A549 (cell line): ENCODE measurements around the gene RAB3GAP2. TPM values are rescaled to one million over a fixed set of nuclear protein-coding genes. Genes with fewer than 3 reads are reported as not detected.

Experiments
- ATAC-seq, 2 experiments: fragments of 200-7000 bp in 1 of 2; fragments of >200 bp in 1 of 2; cut with Nextera tagmentation in 1 of 2; cut with Tn5 transposase in 1 of 2; 3 replicates each; pipeline versions ENCODE4 v1.8.0 to v1.9.1; 2018 to 2020; ENCODE audit warnings: mild to moderate bottlenecking in 1 of 2, moderate library complexity in 1 of 2
- CTCF ChIA-PET: fragments of 300-600 bp; sonication (Branson Sonifier 250); formaldehyde crosslinking; extraction: SDS; loops from one replicate; lab custom pipeline; 2021; ENCODE audit warnings: antibody characterized with exemption, inconsistent platforms; lab: Yijun Ruan, JAX
- POLR2A ChIA-PET: fragments of 350-600 bp; formaldehyde crosslinking; extraction: SDS; loops from one replicate; lab custom pipeline; 2021; ENCODE audit warnings: antibody characterized with exemption, inconsistent platforms; lab: Yijun Ruan, JAX
- DNase-seq, 2 experiments: peaks; one replicate each; pipeline versions ENCODE4 v3.0.0 to v3.0.0-alpha.2; 2011 to 2016; ENCODE audit warnings: low read depth in 1 of 2, low spot score in 1 of 2
- FAIRE-seq: peaks from 2 replicates; lab custom pipeline; 2011; peaks lifted over from hg19 to GRCh38; lab: Jason Lieb, UNC
- H3K27ac ChIP-seq, 2 experiments: fragments of >200 bp; sonication (Bioruptor Twin); formaldehyde crosslinking; 3 replicates each; pipeline ENCODE4 v1.5.1; 2016 to 2017
- H3K4me1 ChIP-seq: fragments of >200 bp; sonication (Bioruptor Twin); formaldehyde crosslinking; 3 replicates; pipeline ENCODE4 v1.6.1; 2016
- H3K4me2 ChIP-seq: fragments of >200 bp; sonication (Bioruptor Twin); formaldehyde crosslinking; 3 replicates; pipeline ENCODE4 v1.6.1; 2016
- H3K4me3 ChIP-seq: fragments of >200 bp; sonication (Bioruptor Twin); formaldehyde crosslinking; 3 replicates; pipeline ENCODE4 v1.5.1; 2016
- H3K9me3 ChIP-seq: fragments of >200 bp; sonication (Bioruptor Twin); formaldehyde crosslinking; 3 replicates; pipeline ENCODE4 v1.6.1; 2016
- BHLHE40 ChIP-seq: IDR thresholded peaks from 2 replicates; pipeline ENCODE4 v1.6.1; 2012; ENCODE audit warnings: low read depth, low read length, inconsistent platforms
- CBX8 ChIP-seq: fragments of 200-600 bp; sonication (generic); IDR thresholded peaks from 2 replicates; pipeline ENCODE4 v1.6.1; 2016
- CEBPB ChIP-seq, 2 experiments: fragments of >200 bp in 1 of 2; sonication (Bioruptor Twin) in 1 of 2; formaldehyde crosslinking in 1 of 2; IDR thresholded peaks; 2 replicates each; pipeline ENCODE4 v1.6.1; 2012 to 2016
- ELK1 ChIP-seq: fragments of 150-350 bp; IDR thresholded peaks from 2 replicates; pipeline ENCODE4 v1.6.1; 2014; ENCODE audit warnings: low read depth, mild to moderate bottlenecking, low read length
- EP300 ChIP-seq, 2 experiments: fragments of >200 bp; sonication (Bioruptor Twin); formaldehyde crosslinking; IDR thresholded peaks; 2 replicates in 1 of 2; 3 replicates in 1 of 2; pipeline ENCODE4 v1.6.1; 2016 to 2017
- FOSB ChIP-seq: fragments of 250-450 bp; sonication (Bioruptor Pico); IDR thresholded peaks from 2 replicates; pipeline ENCODE4 v1.5.0; 2020; ENCODE audit warnings: mild to moderate bottlenecking, moderate library complexity
- FOSL2 ChIP-seq, 2 experiments: fragments of 450-650 bp in 1 of 2; fragments of >200 bp in 1 of 2; sonication (Bioruptor Twin) in 1 of 2; formaldehyde crosslinking; IDR thresholded peaks; 2 replicates each; pipeline versions ENCODE4 v1.5.0 to v1.6.1; 2016 to 2020; ENCODE audit warnings: mild to moderate bottlenecking in 1 of 2, moderate library complexity in 1 of 2
- FOXS1 ChIP-seq: fragments of 250-450 bp; sonication (Bioruptor Pico); IDR thresholded peaks from 2 replicates; pipeline ENCODE4 v1.5.0; 2020; ENCODE audit warnings: mild to moderate bottlenecking, moderate library complexity
- GATA3 ChIP-seq: IDR thresholded peaks from 2 replicates; pipeline ENCODE4 v1.6.1; 2012; ENCODE audit warnings: borderline replicate concordance
- HDAC2 ChIP-seq: fragments of 200-600 bp; sonication (generic); IDR thresholded peaks from 2 replicates; pipeline ENCODE4 v1.6.1; 2016
- HMGXB4 ChIP-seq: fragments of 250-450 bp; sonication (Bioruptor Pico); IDR thresholded peaks from 2 replicates; pipeline ENCODE4 v1.5.0; 2021; ENCODE audit warnings: mild to moderate bottlenecking, moderate library complexity, borderline replicate concordance
- HOXB5 ChIP-seq: fragments of 250-450 bp; sonication (Bioruptor Pico); IDR thresholded peaks from 2 replicates; pipeline ENCODE4 v1.5.0; 2020; ENCODE audit warnings: mild to moderate bottlenecking, moderate library complexity
- JUNB ChIP-seq: fragments of >200 bp; sonication (Bioruptor Twin); formaldehyde crosslinking; IDR thresholded peaks from 2 replicates; pipeline ENCODE4 v1.6.1; 2016
- NFE2L2 ChIP-seq: fragments of 150-350 bp; conservative IDR thresholded peaks from 2 replicates; pipeline ENCODE4 v1.6.1; 2014; ENCODE audit warnings: low read length
- NPAS2 ChIP-seq: fragments of 250-450 bp; sonication (Bioruptor Pico); IDR thresholded peaks from 2 replicates; pipeline ENCODE4 v1.8.0; 2022; ENCODE audit warnings: mild to moderate bottlenecking, moderate library complexity, borderline replicate concordance
- POLR2AphosphoS2 ChIP-seq: conservative IDR thresholded peaks from 2 replicates; pipeline ENCODE4 v1.6.1; 2012; ENCODE audit warnings: low read length, improper control_type of control experiment, inconsistent platforms
- RARB ChIP-seq: fragments of 250-450 bp; sonication (Bioruptor Pico); IDR thresholded peaks from 2 replicates; pipeline ENCODE4 v1.8.0; 2021; ENCODE audit warnings: mild to moderate bottlenecking, moderate library complexity
- TP53 ChIP-seq: fragments of 250-450 bp; sonication (Bioruptor Pico); IDR thresholded peaks from 2 replicates; pipeline ENCODE4 v1.5.0; 2021; ENCODE audit warnings: mild to moderate bottlenecking, moderate library complexity
- ZFP36 ChIP-seq: fragments of 450-650 bp; IDR thresholded peaks from 2 replicates; pipeline ENCODE4 v1.6.1; 2014; ENCODE audit warnings: borderline replicate concordance; ENCODE audit not compliant: partially characterized antibody
- ZSCAN20 ChIP-seq: fragments of 250-450 bp; sonication (Bioruptor Pico); IDR thresholded peaks from 2 replicates; pipeline ENCODE4 v1.8.0; 2022; ENCODE audit warnings: mild to moderate bottlenecking, moderate library complexity
- WGBS: methylation state at CpG from one replicate; pipeline ENCODE4 v1.1.6; 2017; ENCODE audit errors: missing lambda C conversion rate; 5-methylcytosine and 5-hydroxymethylcytosine counted together
- polyA plus RNA-seq, 4 experiments: library from polyadenylated mRNA; depleted of rRNA in 3 of 4; stranded (reverse); fragments of >200 nt; fragmentation: RNase III in 1 of 4; extraction: RNeasy Plus Mini Kit Qiagen cat#74134 plus additional on column Dnase treatment in 1 of 4; gene quantifications; 2 replicates in 3 of 4; 3 replicates in 1 of 4; pipeline ENCODE4 v1.2.3, GENCODE V29; 2011 to 2017
- TF ChIP-seq, protein P1 (sequence below): fragments of 200-600 bp; sonication (generic); IDR thresholded peaks from 2 replicates; pipeline ENCODE4 v1.6.1; 2016; ENCODE audit warnings: antibody characterized with exemption, mild to moderate bottlenecking, moderate library complexity
- TF ChIP-seq, protein P2 (sequence below): fragments of 450-650 bp; IDR thresholded peaks from 2 replicates; pipeline ENCODE4 v1.6.1; 2014; ENCODE audit warnings: antibody characterized with exemption

Gene RAB3GAP2
- polyA plus RNA-seq, 2 of the 4 experiments (the other 2 are of a cell fraction): 14.1 to 42.8 TPM

GRCh38 chr1:220291580-220291979 lies 19.3 kb upstream of the RAB3GAP2 start:
- ATAC-seq (no peak), DNase-seq (no peak), FAIRE-seq (no peak)
- no peaks in the 10 kb centered on the region for H3K4me1 ChIP-seq
- H3K27ac ChIP-seq: no peak overlapping the region
- no peaks in the 10 kb centered on the region for H3K9me3 ChIP-seq
- no peak overlapping the region for H3K4me3 ChIP-seq
- no peak overlapping the region for H3K4me2 ChIP-seq
- ChIA-PET CTCF (interaction anchor here (1.9 kb wide), 1 partner anchor 10 kb away, joined by 14 read pairs; no protein-coding TSS in a partner anchor), POLR2A (no interaction called here)
- no peak for TF ChIP-seq HOXB5 (CRISPR knock-in tag)

DNA sequence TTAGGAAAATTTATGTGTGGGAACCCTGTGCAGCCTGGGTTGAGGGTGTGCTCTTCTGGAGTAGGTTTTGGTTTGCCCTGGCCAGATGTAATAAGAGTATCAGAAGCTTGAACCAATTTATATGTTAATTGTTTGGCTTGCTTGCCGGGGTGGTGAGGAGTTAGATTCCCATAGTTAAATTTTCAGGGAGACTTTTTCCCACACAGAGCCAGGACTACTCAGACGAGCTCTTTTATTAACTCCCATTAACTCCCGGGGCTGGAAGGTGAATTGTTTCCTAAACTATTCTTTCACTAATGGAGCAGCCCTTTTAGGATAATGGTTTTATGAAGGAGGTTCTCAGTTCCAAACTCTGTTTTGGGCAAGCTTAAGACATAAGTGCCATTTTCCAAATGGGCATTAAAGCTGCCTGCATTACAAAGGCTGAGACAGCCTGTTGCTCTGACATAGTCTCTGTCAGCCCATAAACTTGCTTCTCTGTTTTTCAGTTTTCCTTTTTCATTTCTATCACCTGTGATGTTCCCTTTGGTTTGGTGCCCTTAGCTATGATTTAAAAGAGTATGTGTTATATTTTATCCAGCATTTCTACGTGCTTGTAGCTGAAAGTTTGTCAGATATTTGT lies 18.0 kb upstream of the RAB3GAP2 start:
- CTCF ChIA-PET: interaction anchor here (1.1 to 1.9 kb wide), 2 partner anchors 9 to 486 kb away, joined by 6 to 14 read pairs; no protein-coding TSS in a partner anchor
- no peak for ATAC-seq
- Histone ChIP-seq H3K4me3 (no peak overlapping the region), H3K9me3 (no peaks in the 10 kb centered on the region), H3K4me2 (no peak overlapping the region), H3K4me1 (no peaks in the 10 kb centered on the region), H3K27ac (no peak overlapping the region)
- POLR2A ChIA-PET: no interaction called here
- no peak for TF ChIP-seq HOXB5 (CRISPR knock-in tag)
- no peak for TF ChIP-seq NPAS2 (CRISPR knock-in tag)
- no peak for TF ChIP-seq FOXS1 (CRISPR knock-in tag)
- no peak for TF ChIP-seq POLR2AphosphoS2
- no peak for TF ChIP-seq FOSL2 (IDR thresholded peaks at IDR 0.05)
- TF ChIP-seq FOSL2 (CRISPR knock-in tag; IDR thresholded peaks at IDR 0.05): no peak
- no peak for TF ChIP-seq CBX8
- TF ChIP-seq, protein P1, sequence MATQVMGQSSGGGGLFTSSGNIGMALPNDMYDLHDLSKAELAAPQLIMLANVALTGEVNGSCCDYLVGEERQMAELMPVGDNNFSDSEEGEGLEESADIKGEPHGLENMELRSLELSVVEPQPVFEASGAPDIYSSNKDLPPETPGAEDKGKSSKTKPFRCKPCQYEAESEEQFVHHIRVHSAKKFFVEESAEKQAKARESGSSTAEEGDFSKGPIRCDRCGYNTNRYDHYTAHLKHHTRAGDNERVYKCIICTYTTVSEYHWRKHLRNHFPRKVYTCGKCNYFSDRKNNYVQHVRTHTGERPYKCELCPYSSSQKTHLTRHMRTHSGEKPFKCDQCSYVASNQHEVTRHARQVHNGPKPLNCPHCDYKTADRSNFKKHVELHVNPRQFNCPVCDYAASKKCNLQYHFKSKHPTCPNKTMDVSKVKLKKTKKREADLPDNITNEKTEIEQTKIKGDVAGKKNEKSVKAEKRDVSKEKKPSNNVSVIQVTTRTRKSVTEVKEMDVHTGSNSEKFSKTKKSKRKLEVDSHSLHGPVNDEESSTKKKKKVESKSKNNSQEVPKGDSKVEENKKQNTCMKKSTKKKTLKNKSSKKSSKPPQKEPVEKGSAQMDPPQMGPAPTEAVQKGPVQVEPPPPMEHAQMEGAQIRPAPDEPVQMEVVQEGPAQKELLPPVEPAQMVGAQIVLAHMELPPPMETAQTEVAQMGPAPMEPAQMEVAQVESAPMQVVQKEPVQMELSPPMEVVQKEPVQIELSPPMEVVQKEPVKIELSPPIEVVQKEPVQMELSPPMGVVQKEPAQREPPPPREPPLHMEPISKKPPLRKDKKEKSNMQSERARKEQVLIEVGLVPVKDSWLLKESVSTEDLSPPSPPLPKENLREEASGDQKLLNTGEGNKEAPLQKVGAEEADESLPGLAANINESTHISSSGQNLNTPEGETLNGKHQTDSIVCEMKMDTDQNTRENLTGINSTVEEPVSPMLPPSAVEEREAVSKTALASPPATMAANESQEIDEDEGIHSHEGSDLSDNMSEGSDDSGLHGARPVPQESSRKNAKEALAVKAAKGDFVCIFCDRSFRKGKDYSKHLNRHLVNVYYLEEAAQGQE: no peak
- no peak for TF ChIP-seq RARB (CRISPR knock-in tag)
- TF ChIP-seq, protein P2, sequence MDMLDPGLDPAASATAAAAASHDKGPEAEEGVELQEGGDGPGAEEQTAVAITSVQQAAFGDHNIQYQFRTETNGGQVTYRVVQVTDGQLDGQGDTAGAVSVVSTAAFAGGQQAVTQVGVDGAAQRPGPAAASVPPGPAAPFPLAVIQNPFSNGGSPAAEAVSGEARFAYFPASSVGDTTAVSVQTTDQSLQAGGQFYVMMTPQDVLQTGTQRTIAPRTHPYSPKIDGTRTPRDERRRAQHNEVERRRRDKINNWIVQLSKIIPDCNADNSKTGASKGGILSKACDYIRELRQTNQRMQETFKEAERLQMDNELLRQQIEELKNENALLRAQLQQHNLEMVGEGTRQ: no peak
- no peak for TF ChIP-seq ZFP36
- TF ChIP-seq GATA3: no peak
- TF ChIP-seq ELK1: no peak
- no peak for TF ChIP-seq FOSB (CRISPR knock-in tag)
- DNase-seq: no peak
- WGBS: 30% methylated on average over 4 of the region's 4 CpGs
- FAIRE-seq: no peak

GRCh38 chr1:220287129-220287528 lies 14.9 kb upstream of the RAB3GAP2 start:
- POLR2A ChIA-PET: interaction anchor here (1.5 kb wide), 1 partner anchor 15 kb away, joined by 4 read pairs; the partner anchor contains the start of gene RAB3GAP2
- TF ChIP-seq EP300 (IDR thresholded peaks at IDR 0.05): no peak
- TF ChIP-seq BHLHE40: no peak
- TF ChIP-seq TP53 (CRISPR knock-in tag): no peak
- no peak for TF ChIP-seq JUNB
- no peak for TF ChIP-seq HMGXB4 (CRISPR knock-in tag)
- no peak for TF ChIP-seq CEBPB (IDR thresholded peaks at IDR 0.05)
- no peak for TF ChIP-seq NFE2L2
- TF ChIP-seq ZSCAN20: no peak
- TF ChIP-seq ELK1: no peak
- TF ChIP-seq FOSL2 (IDR thresholded peaks at IDR 0.05): no peak
- no peak for TF ChIP-seq FOSL2 (CRISPR knock-in tag; IDR thresholded peaks at IDR 0.05)
- TF ChIP-seq CBX8: no peak
- TF ChIP-seq HDAC2: no peak
- CTCF ChIA-PET: interaction anchor here (1.4 to 3.8 kb wide), 2 partner anchors 9 to 10 kb away, joined by 4 to 27 read pairs; no protein-coding TSS in a partner anchor
- ATAC-seq (no peak), DNase-seq (no peak), FAIRE-seq (no peak)
- H3K9me3 ChIP-seq: no peaks in the 10 kb centered on the region
- H3K27ac ChIP-seq: no peak overlapping the region
- WGBS: 71% methylated on average over 8 of the region's 8 CpGs
- H3K4me3 ChIP-seq: no peak overlapping the region
- no peaks in the 10 kb centered on the region for H3K4me1 ChIP-seq
- no peak overlapping the region for H3K4me2 ChIP-seq
